Measurements from ENCODE around the gene DDX10.

DDX10 gene

GRCh38 chr11:108664730-108665525 is at the start of gene DDX10:
Gene DDX10 (plus strand): TSS chr11:108665069. CDS start chr11:108665154, 85 bp downstream.
- peak within 1 kb of the TSS; percentile 65 for H3K9ac ChIP-seq (ENCODE audit: low read depth, low read length)
- H3K4me1 ChIP-seq (ENCODE audit: insufficient read depth, low read length) = peaks cover 30% of the 10 kb centered on the region
- peaks cover 29% of the 10 kb centered on the region; the same call in 1 of the 2 replicates for H3K36me3 ChIP-seq (ENCODE audit: insufficient read depth, low read length)
- peak within 1 kb of the TSS; percentile 69 for H3K27ac ChIP-seq (ENCODE audit: low read length)
- ATAC-seq (ENCODE audit: insufficient read depth, low read depth) (peak; percentile 93), DNase-seq (peak; percentile 97)
- no peaks in the 10 kb centered on the region for H3K27me3 ChIP-seq (ENCODE audit: insufficient read depth, low read length, poor library complexity)
- peaks cover 50% of the 10 kb centered on the region for H3K79me2 ChIP-seq (ENCODE audit: insufficient read depth, low read length)
- TF ChIP-seq EZH2 (IDR thresholded peaks at IDR 0.05; ENCODE audit: borderline replicate concordance, low read depth, low read length, severe bottlenecking) (no peak), CTCF (IDR thresholded peaks at IDR 0.05; ENCODE audit: borderline replicate concordance, extremely low read depth, low read length, poor library complexity, severe bottlenecking) (peak; percentile 44)
- no peaks in the 10 kb centered on the region for H3K9me3 ChIP-seq (ENCODE audit: insufficient read depth, low read length, severe bottlenecking)
- peak within 1 kb of the TSS; percentile 86 for H3K4me2 ChIP-seq (ENCODE audit: insufficient read depth, low read length)
- H3K4me3 ChIP-seq (ENCODE audit: low read depth in 1 of 2, low read length in 2 of 2) = peak within 1 kb of the TSS; percentile 64 to 65; a peak in 3 of 4 replicates
- H4K20me1 ChIP-seq (ENCODE audit: insufficient read depth, low read length) = peaks cover 4% of the 10 kb centered on the region; the same call in 1 of the 2 replicates
- peak within 1 kb of the TSS; percentile 99 for H2AFZ ChIP-seq (ENCODE audit: low read depth, low read length)

- Histone ChIP-seq H3K36me3 (ENCODE audit: insufficient read depth, low read length) (no peaks in the 10 kb centered on the region), H3K9ac (ENCODE audit: low read depth, low read length) (no peak overlapping the region), H3K4me1 (ENCODE audit: insufficient read depth, low read length) (no peaks in the 10 kb centered on the region), H3K27me3 (ENCODE audit: insufficient read depth, low read length, poor library complexity) (peaks cover 14% of the 10 kb centered on the region), H4K20me1 (ENCODE audit: insufficient read depth, low read length) (no peaks in the 10 kb centered on the region), H3K27ac (ENCODE audit: low read length) (no peak overlapping the region), H3K9me3 (ENCODE audit: insufficient read depth, low read length, severe bottlenecking) (no peaks in the 10 kb centered on the region), H2AFZ (ENCODE audit: low read depth, low read length) (no peak overlapping the region), H3K4me2 (ENCODE audit: insufficient read depth, low read length) (no peak overlapping the region), H3K4me3 (ENCODE audit: low read depth in 1 of 2, low read length in 2 of 2) (no peak overlapping the region), H3K79me2 (ENCODE audit: insufficient read depth, low read length) (no peaks in the 10 kb centered on the region)
- DNase-seq (no peak), ATAC-seq (ENCODE audit: insufficient read depth, low read depth) (no peak)
- TF ChIP-seq EZH2 (IDR thresholded peaks at IDR 0.05; ENCODE audit: borderline replicate concordance, low read depth, low read length, severe bottlenecking) (no peak), CTCF (IDR thresholded peaks at IDR 0.05; ENCODE audit: borderline replicate concordance, extremely low read depth, low read length, poor library complexity, severe bottlenecking) (no peak)
Measured at GRCh38 chr11:108616549-108616948, 48.3 kb upstream of the DDX10 start.

- Histone ChIP-seq H3K36me3 (ENCODE audit: insufficient read depth, low read length) (no peaks in the 10 kb centered on the region), H2AFZ (ENCODE audit: low read depth, low read length) (no peak overlapping the region), H3K4me3 (ENCODE audit: low read depth in 1 of 2, low read length in 2 of 2) (no peak overlapping the region), H3K27me3 (ENCODE audit: insufficient read depth, low read length, poor library complexity) (peaks cover 14% of the 10 kb centered on the region), H3K79me2 (ENCODE audit: insufficient read depth, low read length) (no peaks in the 10 kb centered on the region), H3K4me1 (ENCODE audit: insufficient read depth, low read length) (no peaks in the 10 kb centered on the region), H3K27ac (ENCODE audit: low read length) (no peak overlapping the region), H3K4me2 (ENCODE audit: insufficient read depth, low read length) (no peak overlapping the region), H3K9me3 (ENCODE audit: insufficient read depth, low read length, severe bottlenecking) (no peaks in the 10 kb centered on the region), H4K20me1 (ENCODE audit: insufficient read depth, low read length) (no peaks in the 10 kb centered on the region), H3K9ac (ENCODE audit: low read depth, low read length) (no peak overlapping the region)
- DNase-seq (no peak), ATAC-seq (ENCODE audit: insufficient read depth, low read depth) (no peak)
- TF ChIP-seq CTCF (IDR thresholded peaks at IDR 0.05; ENCODE audit: borderline replicate concordance, extremely low read depth, low read length, poor library complexity, severe bottlenecking) (no peak), EZH2 (IDR thresholded peaks at IDR 0.05; ENCODE audit: borderline replicate concordance, low read depth, low read length, severe bottlenecking) (no peak)
Measured at GRCh38 chr11:108617055-108617454, 47.8 kb upstream of the DDX10 start.
